A673 (cell line): ENCODE data around the gene TTLL7. TPM values are rescaled to one million over a fixed set of nuclear protein-coding genes. Genes with fewer than 3 reads are reported as not detected.

Experiments used
- BruUV-seq: library from RNA; stranded (reverse); fragments of 400-500 nt; replicated peaks from 2 replicates; lab custom pipeline; 2021; lab: Mats Ljungman, UMichigan
- CTCF ChIA-PET: fragments of 300-600 bp; sonication (Branson Sonifier 250); formaldehyde crosslinking; loops from one replicate; lab custom pipeline; 2022; ENCODE audit warnings: antibody characterized with exemption; lab: Charles Lee
- POLR2A ChIA-PET: fragments of 300-600 bp; sonication (Branson Sonifier 250); formaldehyde crosslinking; loops from one replicate; lab custom pipeline; 2022; ENCODE audit warnings: antibody characterized with exemption; ENCODE audit not compliant: low non-redundant PET; lab: Charles Lee
- DNase-seq: peaks from one replicate; pipeline ENCODE4 v3.0.0-alpha.2; 2015; ENCODE audit warnings: low spot score
- H3K27ac ChIP-seq: fragments of 200-600 bp; sonication (generic); 2 replicates; pipeline ENCODE4 v1.5.1; 2016; ENCODE audit warnings: mixed run types, low read depth, mild to moderate bottlenecking, mixed read lengths, antibody characterized with exemption, low read length; ENCODE audit not compliant: poor library complexity, severe bottlenecking
- H3K27me3 ChIP-seq: fragments of 200-600 bp; sonication (generic); replicated peaks from 2 replicates; pipeline ENCODE4 v1.6.1; 2017; ENCODE audit warnings: mixed run types, low read depth, mild to moderate bottlenecking, mixed read lengths, antibody characterized with exemption, low read length; ENCODE audit not compliant: insufficient read depth, poor library complexity
- H3K36me3 ChIP-seq: fragments of 200-600 bp; sonication (generic); 2 replicates; pipeline ENCODE4 v1.6.1; 2016; ENCODE audit warnings: mixed run types, mild to moderate bottlenecking, mixed read lengths, antibody characterized with exemption, low read length; ENCODE audit not compliant: insufficient read depth, poor library complexity, severe bottlenecking
- H3K4me1 ChIP-seq: fragments of 200-600 bp; sonication (generic); 2 replicates; pipeline ENCODE4 v1.6.1; 2017; ENCODE audit warnings: mixed run types, mild to moderate bottlenecking, mixed read lengths, antibody characterized with exemption, low read length; ENCODE audit not compliant: insufficient read depth, poor library complexity, severe bottlenecking
- H3K4me3 ChIP-seq: fragments of 200-600 bp; sonication (generic); 2 replicates; pipeline ENCODE4 v1.5.1; 2016; ENCODE audit warnings: low read depth, mixed run types, mild to moderate bottlenecking, mixed read lengths, low read length; ENCODE audit not compliant: poor library complexity, severe bottlenecking
- H3K9me3 ChIP-seq: fragments of 200-600 bp; sonication (generic); 2 replicates; pipeline ENCODE4 v1.6.1; 2016; ENCODE audit warnings: mixed run types, low read depth, mild to moderate bottlenecking, mixed read lengths, antibody characterized with exemption, low read length; ENCODE audit not compliant: poor library complexity, severe bottlenecking
- EZH2 ChIP-seq: fragments of 200-600 bp; sonication (generic); IDR thresholded peaks from 2 replicates; pipeline ENCODE4 v1.6.1; 2017; ENCODE audit warnings: borderline replicate concordance, low read depth, mild to moderate bottlenecking, mixed read lengths, antibody characterized with exemption, low read length; ENCODE audit not compliant: poor library complexity, severe bottlenecking
- intact Hi-C: fragments of 100-400 bp; cut with micrococcal nuclease; formaldehyde crosslinking; loops from one replicate; pipeline ENCODE4 v1.10.0; 2022; ENCODE audit not compliant: unreplicated experiment
- total RNA-seq: library from RNA; stranded (reverse); gene quantifications from 2 replicates; pipeline ENCODE4 v1.2.3, GENCODE V29; 2021
- TF ChIP-seq, protein P1 (sequence below): fragments of 300-800, 200-600 bp; sonication (generic); conservative IDR thresholded peaks from 2 replicates; pipeline ENCODE4 v1.5.1; 2017; ENCODE audit warnings: low read depth, mild to moderate bottlenecking, antibody characterized with exemption, low read length, moderate library complexity, mixed read lengths

TTLL7 gene
- total RNA-seq, 1 experiment from 2014 or later = 34.2 TPM

GRCh38 chr1:83827741-83828140 is 171.2 kb downstream of the TTLL7 start:
- ChIA-PET CTCF (no interaction called here), POLR2A (no interaction called here)
- H3K4me1 ChIP-seq = no peaks in the 10 kb centered on the region
- no peaks in the 10 kb centered on the region for H3K9me3 ChIP-seq
- TF ChIP-seq EZH2 = no peak
- TF ChIP-seq, protein P1, sequence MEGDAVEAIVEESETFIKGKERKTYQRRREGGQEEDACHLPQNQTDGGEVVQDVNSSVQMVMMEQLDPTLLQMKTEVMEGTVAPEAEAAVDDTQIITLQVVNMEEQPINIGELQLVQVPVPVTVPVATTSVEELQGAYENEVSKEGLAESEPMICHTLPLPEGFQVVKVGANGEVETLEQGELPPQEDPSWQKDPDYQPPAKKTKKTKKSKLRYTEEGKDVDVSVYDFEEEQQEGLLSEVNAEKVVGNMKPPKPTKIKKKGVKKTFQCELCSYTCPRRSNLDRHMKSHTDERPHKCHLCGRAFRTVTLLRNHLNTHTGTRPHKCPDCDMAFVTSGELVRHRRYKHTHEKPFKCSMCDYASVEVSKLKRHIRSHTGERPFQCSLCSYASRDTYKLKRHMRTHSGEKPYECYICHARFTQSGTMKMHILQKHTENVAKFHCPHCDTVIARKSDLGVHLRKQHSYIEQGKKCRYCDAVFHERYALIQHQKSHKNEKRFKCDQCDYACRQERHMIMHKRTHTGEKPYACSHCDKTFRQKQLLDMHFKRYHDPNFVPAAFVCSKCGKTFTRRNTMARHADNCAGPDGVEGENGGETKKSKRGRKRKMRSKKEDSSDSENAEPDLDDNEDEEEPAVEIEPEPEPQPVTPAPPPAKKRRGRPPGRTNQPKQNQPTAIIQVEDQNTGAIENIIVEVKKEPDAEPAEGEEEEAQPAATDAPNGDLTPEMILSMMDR = no peak
- H3K36me3 ChIP-seq = no peaks in the 10 kb centered on the region
- no peak overlapping the region for H3K4me3 ChIP-seq
- intact Hi-C loops = no loop called here
- no peak for DNase-seq
- no peak overlapping the region for H3K27ac ChIP-seq
- no TSS peak for BruUV-seq
- peaks cover 28% of the 10 kb centered on the region for H3K27me3 ChIP-seq

GRCh38 chr1:83822208-83822607 is 176.7 kb downstream of the TTLL7 start:
- no peak overlapping the region for H3K4me3 ChIP-seq
- POLR2A ChIA-PET = no interaction called here
- CTCF ChIA-PET = no interaction called here
- BruUV-seq = no TSS peak
- H3K27me3 ChIP-seq = no peaks in the 10 kb centered on the region
- H3K27ac ChIP-seq = no peak overlapping the region
- H3K4me1 ChIP-seq = no peaks in the 10 kb centered on the region
- DNase-seq = no peak
- TF ChIP-seq, protein P1 = no peak
- no peak for TF ChIP-seq EZH2
- H3K9me3 ChIP-seq = no peaks in the 10 kb centered on the region
- intact Hi-C loops = no loop called here
- no peaks in the 10 kb centered on the region for H3K36me3 ChIP-seq

DNA sequence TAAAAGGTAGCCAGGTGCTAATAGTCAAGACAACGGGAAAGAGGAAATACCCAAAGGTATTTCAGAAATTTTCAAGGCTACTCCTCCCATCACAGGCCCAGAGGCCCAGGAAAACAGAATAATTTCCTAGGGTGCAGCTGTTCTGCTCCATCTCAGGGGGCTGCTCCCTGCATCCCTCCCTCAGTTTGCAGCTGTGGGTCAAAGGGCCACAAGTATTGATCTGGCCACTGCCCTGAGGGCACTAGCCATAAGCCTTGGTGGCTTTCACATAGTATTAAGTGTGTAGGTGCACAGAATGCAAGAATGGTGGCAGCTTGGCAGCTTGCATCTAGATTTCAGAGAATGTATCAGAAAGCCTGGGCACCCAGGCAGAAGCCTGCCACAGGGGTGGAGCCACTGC is 179.5 kb downstream of the TTLL7 start:
- TF ChIP-seq, protein P1 = no peak
- TF ChIP-seq EZH2 = no peak
- DNase-seq = no peak
- no peak overlapping the region for H3K4me3 ChIP-seq
- no peaks in the 10 kb centered on the region for H3K4me1 ChIP-seq
- no peaks in the 10 kb centered on the region for H3K36me3 ChIP-seq
- CTCF ChIA-PET = no interaction called here
- intact Hi-C loops = no loop called here
- H3K27ac ChIP-seq = no peak overlapping the region
- no peaks in the 10 kb centered on the region for H3K9me3 ChIP-seq
- H3K27me3 ChIP-seq = no peaks in the 10 kb centered on the region
- BruUV-seq = no TSS peak
- POLR2A ChIA-PET = no interaction called here
